ENCODE measurements around the gene SEMA4D. TPM values are rescaled to one million over a fixed set of nuclear protein-coding genes. Genes with fewer than 3 reads are reported as not detected.

SEMA4D gene
- total RNA-seq, 1 donor from 2014 or later: 13.5 TPM

GRCh38 chr9:89496645-89497256 is 1.2 kb downstream of the SEMA4D start:
- no peak for TF ChIP-seq CTCF (IDR thresholded peaks at IDR 0.05)
- Histone ChIP-seq H3K36me3 (no peaks in the 10 kb centered on the region), H3K4me3 (peak overlapping the region; percentile 83 to 91), H3K27ac (no peak overlapping the region), H3K4me1 (peaks cover 0 to 6% of the 10 kb centered on the region in 2 donors), H3K9me3 (no peaks in the 10 kb centered on the region), H3K27me3 (no peaks in the 10 kb centered on the region)
- intact Hi-C loops (cut with DNase I): loop anchor here (5.0 kb wide), 1 partner anchor 179 kb away; the partner anchor contains the start of gene SECISBP2
- DNase-seq (ENCODE audit: low spot score in 2 of 2): no peak

GRCh38 chr9:89495824-89496560 is 1.9 kb downstream of the SEMA4D start:
- TF ChIP-seq CTCF (IDR thresholded peaks at IDR 0.05): no peak
- H3K4me1 ChIP-seq: peaks cover 0 to 6% of the 10 kb centered on the region in 2 donors
- no peaks in the 10 kb centered on the region for H3K27me3 ChIP-seq
- intact Hi-C loops (cut with DNase I): loop anchor here (5.0 kb wide), 1 partner anchor 179 kb away; the partner anchor contains the start of gene SECISBP2
- H3K36me3 ChIP-seq: no peaks in the 10 kb centered on the region
- H3K27ac ChIP-seq: no peak overlapping the region
- no peak for DNase-seq (ENCODE audit: low spot score in 2 of 2)
- H3K9me3 ChIP-seq: no peaks in the 10 kb centered on the region
- H3K4me3 ChIP-seq: peak overlapping the region in 1 of 2 donors; percentile 91

GRCh38 chr9:89494199-89494598 is 3.7 kb downstream of the SEMA4D start:
- no peaks in the 10 kb centered on the region for H3K36me3 ChIP-seq
- no peaks in the 10 kb centered on the region for H3K9me3 ChIP-seq
- peaks cover 0 to 6% of the 10 kb centered on the region in 2 donors for H3K4me1 ChIP-seq
- intact Hi-C loops (cut with DNase I): no loop called here
- no peaks in the 10 kb centered on the region for H3K27me3 ChIP-seq
- DNase-seq (ENCODE audit: low spot score in 2 of 2): peak in 1 of 2 donors; percentile 25
- no peak overlapping the region for H3K4me3 ChIP-seq
- no peak for TF ChIP-seq CTCF (IDR thresholded peaks at IDR 0.05)
- H3K27ac ChIP-seq: no peak overlapping the region

GRCh38 chr9:89493671-89494070 is 4.2 kb downstream of the SEMA4D start:
- Histone ChIP-seq H3K4me3 (no peak overlapping the region), H3K9me3 (no peaks in the 10 kb centered on the region), H3K36me3 (no peaks in the 10 kb centered on the region), H3K27ac (no peak overlapping the region), H3K4me1 (peaks cover 0 to 6% of the 10 kb centered on the region in 2 donors), H3K27me3 (no peaks in the 10 kb centered on the region)
- DNase-seq (ENCODE audit: low spot score in 2 of 2): no peak
- intact Hi-C loops (cut with DNase I): no loop called here
- no peak for TF ChIP-seq CTCF (IDR thresholded peaks at IDR 0.05)

- Histone ChIP-seq H3K4me1 (peaks cover 0 to 4% of the 10 kb centered on the region in 2 donors), H3K27ac (no peak overlapping the region), H3K27me3 (no peaks in the 10 kb centered on the region), H3K4me3 (no peak overlapping the region), H3K36me3 (no peaks in the 10 kb centered on the region), H3K9me3 (no peaks in the 10 kb centered on the region)
- intact Hi-C loops (cut with DNase I): no loop called here
- no peak for TF ChIP-seq CTCF (IDR thresholded peaks at IDR 0.05)
- DNase-seq (ENCODE audit: low spot score in 2 of 2): no peak
Observed at GRCh38 chr9:89493181-89493580, 4.7 kb downstream of the SEMA4D start.

Measured in ascending aorta (tissue), 2 donors.